Measurements from ENCODE around the gene P2RX6. TPM values are rescaled to one million over a fixed set of nuclear protein-coding genes. Genes with fewer than 3 reads are reported as not detected.

P2RX6 gene
- total and polyA plus RNA-seq, 4 donors, result 0.05 to 0.59 (median 0.33) TPM

DNA sequence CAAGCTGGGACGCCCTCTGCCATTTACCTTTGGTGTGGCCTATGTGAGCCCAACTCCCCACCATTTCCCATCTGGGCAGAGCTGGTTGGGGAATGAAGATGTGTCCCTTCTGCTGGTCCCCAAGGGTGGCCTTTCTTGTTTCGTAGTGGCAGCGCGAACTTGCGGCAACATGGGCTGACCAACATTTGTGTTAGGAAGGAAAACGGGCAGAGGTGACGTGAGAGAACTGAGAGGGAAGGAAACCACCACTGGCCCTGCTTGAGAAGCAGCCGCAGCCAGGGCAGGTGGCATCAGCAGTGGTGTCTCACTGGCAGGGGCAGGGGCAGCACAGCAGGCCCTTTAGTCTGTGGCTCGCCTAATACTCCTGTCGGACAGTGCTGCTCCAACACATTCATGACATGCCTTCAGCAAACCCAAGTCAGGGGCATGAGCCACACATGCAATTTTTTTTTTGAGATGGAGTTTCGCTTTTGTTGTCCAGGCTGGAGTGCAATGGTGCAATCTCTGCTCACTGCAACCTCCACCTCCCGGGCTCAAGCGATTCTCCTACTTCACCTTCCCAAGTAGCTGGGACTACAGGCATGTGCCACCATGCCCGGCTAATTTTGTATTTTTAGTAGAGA lies 60.7 kb downstream of the P2RX6 start:
- H3K27me3 ChIP-seq (ENCODE audit: control insufficient read depth in 4 of 4, insufficient read depth in 4 of 4, low read length in 3 of 4), result no peaks in the 10 kb centered on the region
- no peaks in the 10 kb centered on the region for H3K36me3 ChIP-seq (ENCODE audit: control insufficient read depth in 4 of 4, insufficient read depth in 3 of 4, low read depth in 1 of 4, low read length in 3 of 4)
- no peak overlapping the region for H3K27ac ChIP-seq (ENCODE audit: low read depth in 1 of 2, low read length in 2 of 2)
- no peak overlapping the region for H3K9ac ChIP-seq (ENCODE audit: low read depth in 1 of 2, low read length in 2 of 2)
- H3K4me3 ChIP-seq (ENCODE audit: low read depth in 1 of 3, low read length in 3 of 3), result no peak overlapping the region
- no peaks in the 10 kb centered on the region for H3K9me3 ChIP-seq (ENCODE audit: control insufficient read depth in 4 of 4, low read length in 3 of 4)
- DNase-seq (ENCODE audit: low spot score), result no peak
- no peaks in the 10 kb centered on the region for H3K4me1 ChIP-seq (ENCODE audit: control insufficient read depth in 4 of 4, insufficient read depth in 4 of 4, low read length in 3 of 4)
- 94% methylated on average over 14 of the region's 14 CpGs for WGBS
- TF ChIP-seq FOXA2 (IDR thresholded peaks at IDR 0.05), result no peak
- TF ChIP-seq HNF4A (conservative IDR thresholded peaks at IDR 0.05), result no peak
- TF ChIP-seq, protein P1, sequence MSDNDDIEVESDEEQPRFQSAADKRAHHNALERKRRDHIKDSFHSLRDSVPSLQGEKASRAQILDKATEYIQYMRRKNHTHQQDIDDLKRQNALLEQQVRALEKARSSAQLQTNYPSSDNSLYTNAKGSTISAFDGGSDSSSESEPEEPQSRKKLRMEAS (IDR thresholded peaks at IDR 0.05), result no peak

DNA sequence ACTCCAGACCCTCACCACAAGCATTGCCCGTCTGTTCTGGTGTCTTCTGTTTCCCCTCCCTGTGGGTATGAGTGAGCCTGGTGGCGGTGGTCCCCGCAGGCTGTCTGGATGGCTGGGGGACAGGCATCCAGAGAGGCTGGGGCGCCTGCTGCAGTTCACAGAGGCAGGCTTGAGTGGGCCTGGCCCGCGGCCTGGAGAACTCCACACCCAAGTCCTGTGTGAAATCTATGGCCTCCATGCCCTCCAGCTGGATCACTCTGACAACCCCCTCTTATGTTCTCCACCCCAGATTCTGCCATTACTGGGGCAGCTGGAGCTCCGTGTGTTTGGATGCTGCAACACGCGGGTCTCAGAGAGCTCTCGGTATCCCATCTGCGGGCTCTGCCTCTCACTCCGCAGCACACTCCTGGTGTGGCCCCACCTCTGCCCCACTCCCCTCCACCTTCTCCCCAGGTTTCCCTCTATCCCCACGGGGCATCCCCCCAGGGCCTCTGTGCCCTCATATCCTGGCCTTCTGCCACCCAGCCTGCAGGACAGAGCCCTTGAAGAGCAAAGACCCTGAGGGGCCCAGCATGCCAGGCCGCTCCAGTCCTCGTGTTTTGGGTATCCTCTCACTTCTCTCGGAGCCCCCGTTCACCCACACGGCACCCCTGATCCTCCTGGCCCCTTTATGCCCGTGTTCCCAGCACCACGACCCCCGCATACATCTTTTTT lies 62.1 kb downstream of the P2RX6 start:
- H3K27ac ChIP-seq (ENCODE audit: low read depth in 1 of 2, low read length in 2 of 2), result no peak overlapping the region
- 91% methylated on average over 21 of the region's 21 CpGs for WGBS
- H3K9ac ChIP-seq (ENCODE audit: low read depth in 1 of 2, low read length in 2 of 2), result no peak overlapping the region
- no peaks in the 10 kb centered on the region for H3K9me3 ChIP-seq (ENCODE audit: control insufficient read depth in 4 of 4, low read length in 3 of 4)
- no peaks in the 10 kb centered on the region for H3K27me3 ChIP-seq (ENCODE audit: control insufficient read depth in 4 of 4, insufficient read depth in 4 of 4, low read length in 3 of 4)
- H3K36me3 ChIP-seq (ENCODE audit: control insufficient read depth in 4 of 4, insufficient read depth in 3 of 4, low read depth in 1 of 4, low read length in 3 of 4), result no peaks in the 10 kb centered on the region
- no peak for DNase-seq (ENCODE audit: low spot score)
- no peak overlapping the region for H3K4me3 ChIP-seq (ENCODE audit: low read depth in 1 of 3, low read length in 3 of 3)
- TF ChIP-seq FOXA1 (IDR thresholded peaks at IDR 0.05), result no peak
- no peak for TF ChIP-seq NR2F2 (IDR thresholded peaks at IDR 0.05)
- no peaks in the 10 kb centered on the region for H3K4me1 ChIP-seq (ENCODE audit: control insufficient read depth in 4 of 4, insufficient read depth in 4 of 4, low read length in 3 of 4)

Small RNA genes within 50 kb of the gene (small RNA-seq; reads per million reads assigned to genes)
- gene MIR649, result not detected

Other genes with a start within 250 kb of the P2RX6 start
- 100 to 1,000 TPM; 117 to 176 TPM for gene SERPIND1, start 241.1 kb upstream of the P2RX6 start, total RNA-seq
- 100 to 1,000 TPM; 166 to 173 TPM for gene SERPIND1, start 241.1 kb upstream of the P2RX6 start, polyA plus RNA-seq
- gene PI4KA, start 156.4 kb upstream of the P2RX6 start, total RNA-seq, result 10 to 100 TPM; 38.0 to 47.5 TPM
- gene PI4KA, start 156.4 kb upstream of the P2RX6 start, polyA plus RNA-seq, result 10 to 100 TPM; 19.4 to 34.5 TPM
- 10 to 100 TPM; 10.5 to 13.2 TPM for gene SNAP29, start 156.2 kb upstream of the P2RX6 start, total RNA-seq
- gene SNAP29, start 156.2 kb upstream of the P2RX6 start, polyA plus RNA-seq, result 10 to 100 TPM; 19.3 to 26.2 TPM
- 10 to 100 TPM; 30.0 to 45.5 TPM for gene CRKL, start 97.8 kb upstream of the P2RX6 start, total RNA-seq
- 10 to 100 TPM; 12.0 to 15.2 TPM for gene CRKL, start 97.8 kb upstream of the P2RX6 start, polyA plus RNA-seq
- under 1 TPM; 0.51 to 0.75 TPM for gene AIFM3, start 47.9 kb upstream of the P2RX6 start, total RNA-seq
- gene AIFM3, start 47.9 kb upstream of the P2RX6 start, polyA plus RNA-seq, result 1 to 10 TPM in 1 of 2 donors, under 1 TPM in 1; 0.38 to 1.1 TPM
- gene LZTR1, start 32.9 kb upstream of the P2RX6 start, total RNA-seq, result 10 to 100 TPM; 11.1 to 32.5 TPM
- 10 to 100 TPM in 1 of 2 donors, 1 to 10 TPM in 1; 7.9 to 15.3 TPM for gene LZTR1, start 32.9 kb upstream of the P2RX6 start, polyA plus RNA-seq
- gene THAP7, start 13.0 kb upstream of the P2RX6 start, total RNA-seq, result 10 to 100 TPM; 10.4 to 18.3 TPM
- gene THAP7, start 13.0 kb upstream of the P2RX6 start, polyA plus RNA-seq, result 10 to 100 TPM; 20.6 to 21.9 TPM
- under 1 TPM; 0.23 to 0.42 TPM for gene SLC7A4, start 17.4 kb downstream of the P2RX6 start, total RNA-seq
- gene SLC7A4, start 17.4 kb downstream of the P2RX6 start, polyA plus RNA-seq, result under 1 TPM; 0.11 to 0.67 TPM
- gene LRRC74B, start 30.8 kb downstream of the P2RX6 start, total RNA-seq, result not detected
- gene LRRC74B, start 30.8 kb downstream of the P2RX6 start, polyA plus RNA-seq, result not detected